Measurements from ENCODE around the gene MRPL10. TPM values are rescaled to one million over a fixed set of nuclear protein-coding genes. Genes with fewer than 3 reads are reported as not detected.

Gene MRPL10
- 33.5 TPM for total RNA-seq
- long read RNA-seq, transcript MRPL10-202 (5 exons, 1,725 nt), result major isoform, 41 of 100 reads
- long read RNA-seq, partial matches to known transcripts, result 50 of 100 reads
- long read RNA-seq, other reads (novel, unspliced or antisense), result 5 of 100 reads

DNA sequence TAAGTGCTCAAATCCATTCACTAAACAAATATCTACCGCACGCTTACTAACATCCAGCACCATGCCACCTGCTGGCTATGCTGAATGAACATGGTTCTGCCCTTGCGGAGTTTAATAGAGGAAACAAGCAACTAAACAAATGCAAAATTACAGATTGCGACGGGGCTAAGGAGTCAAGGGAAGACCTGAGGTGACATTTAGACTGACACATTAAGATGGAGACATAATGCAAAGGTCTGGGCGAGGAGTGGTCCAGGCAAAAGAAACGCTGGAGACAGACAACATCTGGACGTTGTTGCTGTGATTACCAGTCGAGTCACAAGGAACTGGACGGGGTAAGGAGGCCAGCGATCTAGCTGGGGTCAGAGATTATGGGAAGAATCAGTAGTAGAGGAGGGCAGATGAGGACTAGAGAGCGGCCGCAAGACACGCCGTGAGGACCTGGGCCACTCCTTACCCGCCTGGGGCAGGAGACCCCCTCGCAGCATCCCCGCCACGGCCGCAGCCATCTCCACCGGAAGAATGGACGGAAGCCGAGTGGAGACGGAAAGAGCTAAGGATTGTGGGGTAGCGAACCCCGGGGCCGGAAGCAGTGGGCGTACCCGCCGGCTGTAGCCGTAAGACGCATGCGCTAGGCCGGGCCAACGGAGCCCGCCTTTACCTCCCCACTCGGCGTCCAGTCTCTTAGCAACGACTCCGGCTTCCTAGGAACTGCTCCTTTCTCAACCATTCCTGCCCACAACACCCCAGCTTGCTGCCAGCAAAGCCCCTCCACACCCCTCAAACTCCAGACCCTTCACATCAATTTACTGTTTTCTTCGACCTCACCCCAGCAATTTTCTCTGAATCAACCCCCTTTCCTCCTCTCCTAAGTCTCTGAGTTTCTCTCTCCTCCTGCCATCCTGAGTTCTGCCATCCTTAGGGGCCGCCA, at the start of gene MRPL10, which contains the start of gene LRRC46:
MRPL10 (minus strand) TSS at position 539 of the 931 bp plus-strand sequence; CDS start at position 509, 30 bp downstream.
LRRC46 (plus strand) TSS at position 668 of the 931 bp plus-strand sequence. CDS start 320 bp downstream, outside the sequence.
- peak; percentile 98 for DNase-seq (ENCODE audit: low spot score)

- no peak for DNase-seq (ENCODE audit: low spot score)
These were observed 48.6 kb upstream of the MRPL10 start for GRCh38 chr17:47879776-47880454.

GRCh38 chr17:47879028-47879585, 47.8 kb upstream of the MRPL10 start:
- DNase-seq (ENCODE audit: low spot score), result no peak

DNA sequence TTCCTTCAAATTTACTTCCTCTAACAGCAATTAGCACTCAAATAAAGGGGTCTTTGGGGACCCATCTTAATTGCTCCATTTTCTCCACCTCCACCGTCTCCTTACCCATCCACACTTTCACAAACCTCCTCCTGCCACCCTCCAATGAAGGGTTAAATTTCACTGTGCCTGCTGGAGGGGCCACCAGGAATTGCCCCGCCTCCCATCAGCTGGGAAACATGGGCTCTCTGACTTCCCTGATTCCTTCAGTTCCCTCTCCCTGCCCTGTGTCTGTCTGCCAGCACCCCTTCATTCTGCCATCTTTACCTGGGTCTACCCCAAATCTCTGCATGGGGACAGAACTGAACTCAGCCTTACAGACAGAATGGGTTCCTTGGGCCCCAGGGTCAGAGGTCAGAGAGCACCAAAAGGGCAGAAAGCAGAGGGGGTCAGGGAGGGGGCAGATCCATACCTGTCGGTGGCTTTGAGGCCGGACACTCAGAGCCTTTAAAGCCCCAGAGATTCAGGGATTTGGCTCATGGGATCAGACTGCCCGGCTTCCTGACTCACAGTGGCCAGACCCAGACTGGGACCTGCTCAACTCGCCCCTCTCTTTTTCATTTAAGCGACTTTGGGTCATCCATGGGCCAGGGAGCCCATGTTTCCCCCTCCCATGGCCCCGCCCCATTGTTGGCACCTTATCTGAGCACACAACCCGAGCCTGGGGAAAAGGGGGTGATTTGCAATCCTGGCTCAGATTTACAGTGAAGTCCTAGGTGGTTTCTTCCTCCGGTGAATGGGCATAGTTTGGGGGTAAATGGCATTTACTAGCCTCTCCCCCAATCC, 47.1 kb upstream of the MRPL10 start:
- no peak for DNase-seq (ENCODE audit: low spot score)

GRCh38 chr17:47877368-47878034, 46.2 kb upstream of the MRPL10 start:
- no peak for DNase-seq (ENCODE audit: low spot score)

DNA sequence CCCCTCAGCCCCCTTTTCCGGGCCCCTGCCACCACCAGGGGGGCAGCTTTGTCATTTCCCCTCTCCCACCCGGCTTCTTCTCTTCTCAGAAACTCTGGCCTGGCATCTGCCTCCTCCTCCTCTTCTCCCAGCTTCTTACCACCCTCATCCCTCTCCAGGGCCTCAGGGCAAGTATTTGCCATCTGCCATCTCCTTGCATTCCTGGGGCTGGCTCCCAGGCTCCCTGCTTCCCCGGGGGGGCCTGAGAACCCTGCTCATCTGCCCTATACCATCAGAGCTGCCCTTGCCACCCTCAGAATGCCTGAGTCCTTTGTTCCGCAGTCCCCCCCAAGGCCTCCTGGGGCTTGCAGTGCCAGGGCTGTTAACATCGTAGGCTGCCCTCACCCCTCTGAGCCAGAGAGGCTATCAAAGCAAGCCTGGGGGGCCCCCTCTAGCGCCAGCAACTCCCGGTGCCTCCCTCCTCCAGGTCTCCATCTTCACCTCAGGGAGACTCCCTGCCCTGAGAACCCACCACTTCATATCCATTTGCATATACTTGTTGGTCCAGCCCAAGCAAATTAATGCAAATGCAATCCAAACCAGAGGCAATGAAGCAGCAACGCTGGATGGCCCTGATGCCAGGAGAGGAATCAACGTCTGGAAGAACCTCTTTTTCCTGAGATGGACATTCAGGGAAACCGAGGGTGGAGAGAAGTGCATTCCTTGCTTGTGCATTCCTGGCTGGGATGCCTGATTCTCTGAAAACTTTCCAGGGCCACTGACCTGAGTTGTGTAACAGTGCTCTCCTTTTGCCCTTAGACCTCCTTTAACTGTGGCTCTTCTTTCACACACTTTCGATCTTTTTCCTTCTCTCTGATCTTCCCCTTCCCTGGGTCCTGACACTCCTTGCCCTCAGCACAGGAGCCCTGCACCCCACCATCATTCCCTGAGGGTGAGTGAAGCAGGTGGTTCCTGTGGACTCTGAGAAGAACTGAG, 44.0 kb upstream of the MRPL10 start:
- DNase-seq (ENCODE audit: low spot score), result no peak

DNA sequence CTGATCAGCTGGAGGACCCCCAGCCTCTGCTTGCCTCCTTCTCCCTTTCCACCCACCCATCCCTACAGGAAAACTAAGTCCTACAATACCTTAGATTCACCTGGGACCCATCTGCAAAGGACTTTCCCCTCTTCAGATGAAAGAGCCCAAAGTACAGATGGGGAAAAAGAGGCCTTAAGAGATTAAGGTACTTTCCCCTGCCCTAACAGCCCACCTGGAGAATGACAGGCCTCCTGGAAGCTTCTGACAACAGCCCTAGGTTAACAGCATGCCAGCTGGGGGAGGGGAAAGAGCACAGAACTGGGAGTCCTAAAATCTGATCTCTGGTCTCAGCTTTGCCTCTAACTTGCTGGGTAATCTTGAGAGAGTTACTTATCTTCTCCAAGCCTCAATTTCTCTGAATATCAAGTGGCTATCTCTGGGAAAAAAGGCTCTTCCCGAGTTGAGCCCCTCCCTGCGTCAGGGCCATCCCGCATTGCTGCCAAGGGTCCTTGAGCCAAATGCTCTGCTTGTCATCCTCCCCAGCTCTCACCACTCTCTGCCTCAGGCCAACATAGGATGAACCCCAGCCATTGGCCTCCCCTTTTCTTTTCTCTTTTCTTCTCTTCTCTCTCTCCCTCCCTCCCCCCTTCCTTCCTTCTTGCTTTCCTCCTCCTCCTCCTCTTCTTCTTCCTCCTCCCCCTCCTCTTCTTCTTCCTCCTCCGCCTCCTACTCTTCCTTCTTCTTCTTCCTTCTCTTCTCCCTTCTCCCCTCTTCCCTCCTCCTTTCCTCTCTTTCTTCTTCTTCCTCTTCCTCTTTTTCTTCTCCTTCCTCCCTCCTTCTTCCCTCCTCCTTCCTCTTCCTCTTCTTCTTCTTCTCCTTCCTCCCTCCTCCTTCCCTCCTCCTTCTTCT, 42.1 kb upstream of the MRPL10 start:
- DNase-seq (ENCODE audit: low spot score), result no peak

DNA sequence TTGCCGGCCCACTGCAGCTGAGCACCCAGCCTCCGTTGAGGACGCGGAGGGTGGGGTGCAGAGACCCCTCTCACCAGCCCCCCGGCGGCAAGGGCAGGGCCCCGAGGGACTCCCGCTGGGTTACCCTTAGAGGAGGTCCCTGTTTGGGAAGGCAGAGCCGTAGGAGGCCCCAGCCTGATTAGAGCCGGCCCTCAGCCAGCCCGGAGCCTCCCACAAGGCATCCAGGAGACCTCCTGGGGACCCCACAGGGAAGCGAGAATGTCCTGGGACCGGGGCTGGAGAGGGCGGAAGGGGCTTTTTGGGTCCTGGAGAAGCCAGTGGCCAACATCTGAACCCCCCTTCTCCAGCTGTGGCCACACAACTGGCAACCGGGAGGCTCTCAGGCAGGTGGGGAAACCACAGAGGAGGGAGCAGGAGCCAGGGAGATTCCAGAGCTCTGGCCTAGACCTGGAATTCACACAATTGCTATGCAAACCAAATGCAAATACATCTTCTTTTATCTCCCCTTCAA, 41.4 kb upstream of the MRPL10 start:
- no peak for DNase-seq (ENCODE audit: low spot score)

- DNase-seq (ENCODE audit: low spot score), result no peak
These were observed 40.8 kb upstream of the MRPL10 start for GRCh38 chr17:47872019-47872650.

DNA sequence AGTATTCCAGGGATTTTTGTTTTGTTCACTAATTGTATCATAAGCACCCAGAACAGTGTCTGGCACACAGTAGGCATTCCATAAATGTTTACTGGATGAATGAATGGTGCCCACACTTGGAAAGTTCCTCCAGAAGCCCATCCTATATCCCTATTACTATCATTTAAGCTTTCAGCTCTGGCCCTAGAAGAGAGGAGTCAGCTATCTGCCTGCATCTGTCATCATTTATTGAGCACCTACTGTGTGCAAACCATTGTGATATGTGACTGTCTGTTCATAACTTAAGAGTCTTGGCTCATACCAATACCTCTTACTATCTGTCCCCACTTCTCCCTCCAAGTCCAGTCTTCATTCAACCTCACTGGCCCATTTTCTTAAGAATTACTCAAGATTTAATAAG, 39.7 kb upstream of the MRPL10 start:
- no peak for DNase-seq (ENCODE audit: low spot score)

GRCh38 chr17:47870056-47870455, 38.7 kb upstream of the MRPL10 start:
- DNase-seq (ENCODE audit: low spot score), result no peak

DNA sequence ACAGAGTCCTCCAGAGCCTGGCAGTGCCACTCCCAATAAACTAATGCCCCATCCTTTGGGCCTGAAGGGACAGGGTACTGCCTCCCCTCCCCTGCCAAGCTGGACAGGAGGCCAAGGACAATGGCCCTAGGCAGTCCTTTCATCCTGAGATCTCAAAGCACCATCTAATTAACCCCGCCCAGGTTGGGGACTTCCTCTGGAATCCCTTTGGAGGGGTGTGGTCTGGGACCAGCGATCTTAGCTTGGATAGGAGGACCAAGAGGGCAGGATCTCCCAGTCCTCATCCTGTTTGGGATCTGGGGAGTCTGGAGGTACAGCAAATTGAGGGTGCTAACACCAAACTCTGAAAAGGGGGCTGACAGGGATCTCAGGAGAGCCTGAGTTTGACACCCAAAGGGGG, 37.8 kb upstream of the MRPL10 start:
- no peak for DNase-seq (ENCODE audit: low spot score)

- DNase-seq (ENCODE audit: low spot score), result no peak
These were observed 36.6 kb upstream of the MRPL10 start for GRCh38 chr17:47867813-47868533.

DNA sequence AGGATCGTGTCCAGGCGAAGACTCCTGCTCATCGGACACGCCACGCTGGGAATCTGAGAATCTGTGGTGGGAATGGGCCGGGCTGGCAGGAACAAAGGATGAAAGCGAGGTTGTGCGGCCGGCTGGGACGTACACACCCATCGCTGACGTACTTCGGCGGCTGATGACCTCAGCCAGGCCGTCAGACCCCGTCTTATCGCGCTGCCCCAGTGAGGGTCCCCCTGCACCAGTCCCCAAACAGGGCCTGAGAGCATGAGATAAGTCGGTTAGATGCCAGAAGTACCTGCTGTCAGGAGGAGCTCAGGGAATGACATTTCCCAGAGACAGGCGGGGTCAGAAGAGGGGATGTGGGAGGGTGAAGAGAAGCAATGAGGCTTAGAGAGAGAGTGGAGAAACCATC, 35.6 kb upstream of the MRPL10 start:
- no peak for DNase-seq (ENCODE audit: low spot score)

- no peak for DNase-seq (ENCODE audit: low spot score)
These were observed 33.5 kb upstream of the MRPL10 start for GRCh38 chr17:47864791-47865216.

- DNase-seq (ENCODE audit: low spot score), result no peak
These were observed 31.5 kb upstream of the MRPL10 start for GRCh38 chr17:47862621-47863440.

All from mesenteric fat pad (tissue), 1 donor.